Activated T-helper 2 cell treated with anti-CD3 and anti-CD28 coated beads, Interferon-gamma antibody, Interleukin-2, Interleukin-4, amounts not matched to agents 10 μg/mL and 5 μg/mL and 100 μg/mL, durations not matched to agents 14 hours and 24 hours and 36 hours (primary cell): ENCODE results near the gene PSME1. TPM values are rescaled to one million over a fixed set of nuclear protein-coding genes. Genes with fewer than 3 reads are reported as not detected.

ENCODE experiments used
- DNase-seq: peaks from one replicate; pipeline ENCODE4 v3.0.0; 2021; ENCODE audit warnings: low spot score
- H3K27ac Mint-ChIP-seq: one replicate; pipeline ENCODE4 v1.8.0; 2021; ENCODE audit warnings: mixed read lengths
- H3K27me3 Mint-ChIP-seq: one replicate; pipeline ENCODE4 v1.8.0; 2021; ENCODE audit warnings: low read depth, mixed read lengths
- H3K36me3 Mint-ChIP-seq: one replicate; pipeline ENCODE4 v1.8.0; 2021; ENCODE audit warnings: low read depth, mixed read lengths
- H3K4me1 Mint-ChIP-seq: one replicate; pipeline ENCODE4 v1.8.0; 2021; ENCODE audit warnings: low read depth, mixed read lengths
- H3K4me3 Mint-ChIP-seq: one replicate; pipeline ENCODE4 v1.8.0; 2021; ENCODE audit warnings: low read depth, mild to moderate bottlenecking, moderate library complexity, mixed read lengths
- H3K9me3 Mint-ChIP-seq: one replicate; pipeline ENCODE4 v1.8.0; 2021; ENCODE audit warnings: mixed read lengths
- intact Hi-C: fragments of 100-400 bp; cut with micrococcal nuclease; formaldehyde crosslinking; loops from one replicate; pipeline ENCODE4 v1.15.1; 2023
- total RNA-seq: library from RNA; stranded (reverse); gene quantifications from 2 replicates; pipeline ENCODE4 v1.2.3, GENCODE V29; 2022

Gene PSME1
- total RNA-seq, 1 donor from 2014 or later, result 342 TPM

GRCh38 chr14:24137529-24138395, 1.8 kb downstream of the PSME1 start:
- peaks cover 53% of the 10 kb centered on the region for H3K36me3 Mint-ChIP-seq
- H3K27ac Mint-ChIP-seq, result peak overlapping the region; percentile 91
- no peaks in the 10 kb centered on the region for H3K27me3 Mint-ChIP-seq
- H3K9me3 Mint-ChIP-seq, result no peaks in the 10 kb centered on the region
- intact Hi-C loops, result no loop called here
- no peak for DNase-seq
- peak overlapping the region; percentile 92 for H3K4me3 Mint-ChIP-seq
- peaks cover 44% of the 10 kb centered on the region for H3K4me1 Mint-ChIP-seq

- peaks cover 58% of the 10 kb centered on the region for H3K36me3 Mint-ChIP-seq
- H3K27ac Mint-ChIP-seq, result peak overlapping the region; percentile 51
- H3K4me3 Mint-ChIP-seq, result peak overlapping the region; percentile 91
- H3K4me1 Mint-ChIP-seq, result peaks cover 46% of the 10 kb centered on the region
- no peaks in the 10 kb centered on the region for H3K9me3 Mint-ChIP-seq
- no peak for DNase-seq
- intact Hi-C loops, result no loop called here
- no peaks in the 10 kb centered on the region for H3K27me3 Mint-ChIP-seq
Measured at GRCh38 chr14:24138396-24139271, 2.6 kb downstream of the PSME1 start.

DNA sequence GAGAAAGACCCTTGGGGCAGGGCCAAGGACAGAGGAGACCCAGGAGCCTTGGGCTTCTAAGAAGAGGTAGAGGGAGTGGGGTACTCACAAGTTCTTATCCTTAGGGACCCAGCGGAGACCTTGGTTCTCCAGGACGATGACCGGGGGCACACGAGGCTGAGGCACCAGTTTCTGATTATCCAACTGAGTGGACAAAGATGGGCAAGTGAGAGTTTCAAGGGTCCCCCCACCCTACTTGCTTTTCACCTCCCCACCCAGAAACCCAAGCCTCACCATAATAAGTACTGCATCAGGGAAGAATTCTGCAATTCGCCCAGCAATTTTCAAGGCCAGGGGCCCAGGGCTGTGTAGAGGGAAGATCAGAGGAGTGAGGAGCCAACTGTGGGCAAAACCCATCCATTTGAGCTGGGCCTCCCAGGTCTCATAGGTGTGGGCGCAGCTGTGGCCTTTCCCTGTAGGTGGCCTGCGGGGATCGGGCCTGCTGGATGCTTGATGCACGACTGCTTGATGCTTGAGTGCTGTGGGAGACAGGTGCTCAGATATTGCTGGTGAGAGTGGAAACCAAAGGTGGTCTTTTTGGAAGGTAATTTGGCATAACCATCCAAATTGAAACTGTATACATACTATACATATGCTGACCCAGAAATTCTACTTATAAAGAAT, 3.4 kb downstream of the PSME1 start:
- H3K36me3 Mint-ChIP-seq, result peaks cover 65% of the 10 kb centered on the region
- peaks cover 51% of the 10 kb centered on the region for H3K4me1 Mint-ChIP-seq
- no peak for DNase-seq
- H3K9me3 Mint-ChIP-seq, result no peaks in the 10 kb centered on the region
- no peaks in the 10 kb centered on the region for H3K27me3 Mint-ChIP-seq
- intact Hi-C loops, result no loop called here
- H3K4me3 Mint-ChIP-seq, result peak overlapping the region; percentile 91
- peak overlapping the region; percentile 56 for H3K27ac Mint-ChIP-seq

DNA sequence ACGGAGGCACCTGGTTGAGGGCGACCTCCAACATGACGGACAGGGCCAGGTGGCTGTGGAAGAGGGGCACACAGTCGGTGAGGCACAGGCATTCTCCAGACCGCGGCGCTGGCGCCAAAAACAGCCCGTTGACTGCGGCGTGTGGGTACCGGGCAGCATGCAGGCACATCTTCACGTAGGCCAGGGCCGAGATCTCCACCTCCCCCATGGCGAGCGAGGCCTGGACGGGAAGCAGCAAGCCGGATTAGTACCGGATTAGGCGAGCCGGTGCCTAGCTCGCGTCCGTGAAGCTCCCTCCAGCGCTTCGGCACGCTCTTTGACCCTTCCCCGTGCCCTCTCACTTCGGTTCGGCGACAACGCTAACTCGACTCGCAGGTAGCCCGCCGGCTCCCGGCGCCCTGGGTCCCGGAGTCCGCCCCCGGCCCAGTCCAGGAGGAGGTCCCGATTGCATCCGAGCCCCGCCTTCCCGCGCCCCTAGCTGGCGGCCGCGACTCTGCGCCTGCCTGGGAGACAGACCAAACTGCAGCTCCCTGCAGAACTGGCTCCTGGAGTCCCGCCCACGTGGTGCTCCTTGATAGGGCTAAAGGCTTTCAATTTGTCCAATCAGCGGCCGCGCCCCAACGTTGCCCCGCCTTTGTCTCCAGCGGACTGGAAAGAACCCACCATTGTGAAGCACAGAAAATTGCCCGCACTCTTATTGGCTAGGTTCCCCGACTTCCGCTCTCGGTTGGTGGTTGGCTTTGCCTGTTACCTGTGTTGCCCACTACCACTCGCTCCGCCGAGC, 5.3 kb downstream of the PSME1 start, which contains the start of gene EMC9:
TSS of gene EMC9 (minus strand) at position 495 of the 784 bp plus-strand sequence. CDS start at position 208, 287 bp downstream.
- H3K4me3 Mint-ChIP-seq, result peak within 1 kb of the TSS; percentile 91
- H3K4me1 Mint-ChIP-seq, result peaks cover 58% of the 10 kb centered on the region
- H3K36me3 Mint-ChIP-seq, result peaks cover 82% of the 10 kb centered on the region
- H3K27ac Mint-ChIP-seq, result peak within 1 kb of the TSS; percentile 79
- no peaks in the 10 kb centered on the region for H3K27me3 Mint-ChIP-seq
- intact Hi-C loops, result loop anchor here (1.0 to 5.0 kb wide), 3 partner anchors 20 to 71 kb away; partner anchors contain the start of genes CHMP4A, DCAF11, IRF9 and NRL
- no peaks in the 10 kb centered on the region for H3K9me3 Mint-ChIP-seq
- DNase-seq, result peak; percentile 100

DNA sequence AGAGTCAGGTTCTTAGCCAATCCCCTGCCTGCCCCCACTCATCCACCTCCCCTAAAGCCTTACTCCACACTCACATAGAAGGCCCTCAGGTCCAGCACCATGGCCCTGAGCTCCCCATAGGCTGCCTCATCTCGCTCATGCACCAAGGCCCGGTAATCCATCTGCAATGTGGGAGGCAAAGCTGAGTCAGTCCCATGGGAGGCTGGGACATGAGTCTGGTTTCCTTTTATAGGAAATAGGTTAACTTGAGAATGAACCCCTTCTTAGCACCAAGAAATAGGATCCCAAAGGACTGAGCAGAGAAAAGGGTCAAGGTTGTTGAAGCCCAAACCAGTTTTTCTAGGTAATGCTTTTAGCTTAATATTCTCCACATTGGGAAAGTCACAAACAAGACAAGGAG, 7.5 kb downstream of the PSME1 start:
- Mint-ChIP-seq H3K27me3 (no peaks in the 10 kb centered on the region), H3K4me3 (peak overlapping the region; percentile 0), H3K4me1 (peaks cover 50% of the 10 kb centered on the region), H3K36me3 (peaks cover 71% of the 10 kb centered on the region), H3K27ac (no peak overlapping the region), H3K9me3 (no peaks in the 10 kb centered on the region)
- no peak for DNase-seq
- intact Hi-C loops, result loop anchor here (5.0 kb wide), 1 partner anchor 69 kb away; the partner anchor contains the start of gene CHMP4A

- peaks cover 71% of the 10 kb centered on the region for H3K36me3 Mint-ChIP-seq
- peak overlapping the region; percentile 100 for H3K4me3 Mint-ChIP-seq
- peaks cover 44% of the 10 kb centered on the region for H3K4me1 Mint-ChIP-seq
- H3K9me3 Mint-ChIP-seq, result no peaks in the 10 kb centered on the region
- DNase-seq, result no peak
- no peaks in the 10 kb centered on the region for H3K27me3 Mint-ChIP-seq
- intact Hi-C loops, result loop anchor here (5.0 kb wide), 1 partner anchor 68 kb away; the partner anchor contains the start of gene CHMP4A
- H3K27ac Mint-ChIP-seq, result peak overlapping the region; percentile 72
Measured at GRCh38 chr14:24144451-24144850, 8.5 kb downstream of the PSME1 start.

DNA sequence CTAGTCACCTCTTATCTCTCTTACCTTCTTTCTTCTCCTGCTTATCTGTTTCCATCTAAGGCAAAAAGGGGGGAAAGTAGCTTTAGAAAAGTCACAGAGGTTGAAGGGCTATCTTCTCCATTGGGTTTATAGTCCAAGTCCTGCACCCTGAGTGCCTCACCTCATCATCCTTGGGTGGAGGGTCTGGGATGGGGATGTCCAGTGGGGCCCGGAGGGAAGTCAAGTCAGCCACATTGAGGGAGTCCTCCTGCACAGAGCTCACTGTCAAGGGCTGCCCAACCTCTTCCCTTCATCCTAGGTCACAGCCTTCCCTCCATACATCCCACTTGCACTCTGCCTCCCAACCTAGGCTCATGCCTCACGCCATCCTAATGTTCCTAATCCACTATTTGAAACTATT, 9.2 kb downstream of the PSME1 start:
- H3K36me3 Mint-ChIP-seq, result peaks cover 73% of the 10 kb centered on the region

DNA sequence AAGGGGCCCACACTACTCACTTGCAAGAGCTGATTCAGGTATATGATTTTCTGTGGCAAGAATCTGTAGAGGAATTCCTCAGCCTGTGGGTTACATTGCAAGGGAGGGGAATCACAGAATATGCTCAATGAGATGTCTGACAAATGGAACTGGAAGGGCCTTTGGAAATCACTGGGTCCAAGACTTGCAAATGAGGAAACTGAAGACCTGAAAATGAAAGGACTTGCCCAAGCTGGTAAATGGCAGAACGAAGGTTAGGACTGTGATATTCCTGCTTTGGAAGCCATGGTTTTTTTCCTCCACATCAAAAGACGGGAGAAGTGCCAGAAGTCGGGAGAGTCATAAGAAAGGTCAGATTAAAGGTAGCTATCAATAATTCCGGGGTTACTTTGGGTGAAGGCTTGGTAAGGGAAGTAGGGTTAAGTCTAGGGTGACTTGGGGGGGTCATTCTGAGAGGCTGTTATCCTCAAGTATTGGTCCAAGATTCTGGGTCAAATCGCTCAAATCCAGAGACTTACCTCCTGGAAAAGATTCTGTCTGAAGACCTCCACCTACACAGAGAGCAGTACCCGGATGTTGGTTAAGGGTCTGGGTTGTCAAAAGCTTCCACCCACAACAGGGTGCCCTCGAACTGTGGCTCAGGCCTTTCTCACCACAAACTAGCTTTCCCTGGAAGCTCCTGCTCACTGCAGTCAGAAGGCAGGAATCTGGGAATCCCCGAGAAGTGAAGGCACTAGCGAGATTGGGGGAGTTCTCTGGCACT, 9.9 kb downstream of the PSME1 start:
- no peaks in the 10 kb centered on the region for H3K9me3 Mint-ChIP-seq
- H3K27ac Mint-ChIP-seq, result peak overlapping the region; percentile 100
- H3K4me3 Mint-ChIP-seq, result peak overlapping the region; percentile 100
- no peak for DNase-seq
- H3K36me3 Mint-ChIP-seq, result peaks cover 74% of the 10 kb centered on the region
- peaks cover 47% of the 10 kb centered on the region for H3K4me1 Mint-ChIP-seq
- no peaks in the 10 kb centered on the region for H3K27me3 Mint-ChIP-seq
- intact Hi-C loops, result loop anchor here (1.0 to 2.0 kb wide), 2 partner anchors 43 to 86 kb away; partner anchors contain the start of genes GMPR2, IPO4 and NEDD8

More for the DNA sequence above, 9.2 kb downstream of the PSME1 start:
- Mint-ChIP-seq H3K27me3 (no peaks in the 10 kb centered on the region), H3K4me1 (peaks cover 43% of the 10 kb centered on the region), H3K4me3 (peak overlapping the region; percentile 100), H3K9me3 (no peaks in the 10 kb centered on the region), H3K27ac (peak overlapping the region; percentile 100)
- DNase-seq, result no peak
- intact Hi-C loops, result no loop called here

DNA sequence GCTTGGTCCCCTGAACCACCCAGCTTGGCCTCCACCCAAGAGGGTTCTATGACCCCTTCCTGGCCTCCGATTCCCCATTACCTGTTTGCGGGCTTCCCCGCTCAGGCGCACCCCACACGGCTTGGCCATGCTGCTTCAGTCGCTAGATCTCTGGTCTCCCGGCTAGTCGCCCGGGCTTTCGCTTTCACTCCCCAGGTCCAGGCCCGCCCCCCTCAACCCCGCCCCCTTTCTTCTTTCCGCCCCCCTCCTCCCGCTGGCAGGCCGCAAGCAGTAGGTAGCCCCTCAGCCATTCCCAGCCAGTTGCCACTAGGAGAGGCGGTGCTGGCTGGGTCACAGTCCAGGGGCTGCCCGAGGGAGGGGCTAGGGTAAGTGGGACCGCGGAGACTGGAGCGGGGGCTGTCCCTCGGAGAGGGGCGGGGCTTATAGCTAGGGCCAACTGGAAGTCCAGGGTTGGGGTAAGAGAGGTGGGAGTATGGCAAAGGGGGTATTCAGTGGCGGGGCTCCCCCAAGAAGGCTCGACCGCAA, 10.5 kb downstream of the PSME1 start, which contains the start of gene PSME2:
TSS of gene PSME2 (minus strand) at position 158 of the 525 bp plus-strand sequence. CDS start at position 129, 29 bp downstream.
- peak; percentile 90 for DNase-seq
- Mint-ChIP-seq H3K4me1 (peaks cover 47% of the 10 kb centered on the region), H3K27me3 (no peaks in the 10 kb centered on the region), H3K4me3 (peak within 1 kb of the TSS; percentile 100), H3K27ac (peak within 1 kb of the TSS; percentile 100), H3K9me3 (no peaks in the 10 kb centered on the region), H3K36me3 (peaks cover 80% of the 10 kb centered on the region)
- intact Hi-C loops, result loop anchor here (1.0 to 2.0 kb wide), 2 partner anchors 42 to 86 kb away; partner anchors contain the start of genes GMPR2, IPO4 and NEDD8

GRCh38 chr14:24146978-24147760, 11.2 kb downstream of the PSME1 start, which contains the start of gene RNF31:
TSS of gene RNF31 (plus strand) at chr14:24147498. CDS start at chr14:24147699, 201 bp downstream.
- Mint-ChIP-seq H3K9me3 (no peaks in the 10 kb centered on the region), H3K4me1 (peaks cover 43% of the 10 kb centered on the region), H3K4me3 (peak within 1 kb of the TSS; percentile 100), H3K27ac (peak within 1 kb of the TSS; percentile 100), H3K27me3 (no peaks in the 10 kb centered on the region), H3K36me3 (peaks cover 81% of the 10 kb centered on the region)
- peak; percentile 97 for DNase-seq
- intact Hi-C loops, result loop anchor here (1.0 to 2.0 kb wide), 5 partner anchors 11 to 85 kb away; partner anchors contain the start of genes DCAF11, GMPR2, IPO4 and IRF9
